Airway epithelial cell (primary cell): ENCODE results near the gene CYP2F1. TPM values are rescaled to one million over a fixed set of nuclear protein-coding genes. Genes with fewer than 3 reads are reported as not detected.

Experiments used
- total RNA-seq: library from RNA; depleted of rRNA; stranded (reverse); fragments of >200 nt; gene quantifications from 2 replicates; pipeline ENCODE4 v1.2.3, GENCODE V29; 2015

CYP2F1 gene
- 0.07 TPM in 1 of 2 replicates, not detected in the other for total RNA-seq

DNA sequence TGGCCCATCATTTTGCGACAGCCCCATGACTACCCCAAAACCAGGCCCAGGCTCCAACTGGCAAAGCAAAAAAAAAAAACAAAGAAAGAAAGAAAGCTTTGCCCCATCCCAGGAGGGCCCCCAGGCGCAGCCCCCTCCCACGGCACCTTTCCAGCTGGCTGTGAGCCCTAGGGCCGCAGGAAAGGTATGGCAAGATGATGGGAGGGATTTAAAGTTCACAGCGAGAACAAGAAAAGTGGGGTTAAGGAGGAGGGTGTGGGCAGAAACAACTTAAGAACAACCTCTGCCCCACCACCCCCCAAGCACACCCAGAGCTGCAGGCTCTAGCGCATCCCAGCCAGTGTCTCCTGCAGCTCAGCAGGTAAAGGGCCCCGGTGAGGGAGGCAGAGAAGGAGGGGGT, at the start of gene CYP2F1:
Gene CYP2F1 (plus strand): TSS at position 301 of the 400 bp plus-strand sequence. CDS start 1,757 bp downstream, outside the sequence.

DNA sequence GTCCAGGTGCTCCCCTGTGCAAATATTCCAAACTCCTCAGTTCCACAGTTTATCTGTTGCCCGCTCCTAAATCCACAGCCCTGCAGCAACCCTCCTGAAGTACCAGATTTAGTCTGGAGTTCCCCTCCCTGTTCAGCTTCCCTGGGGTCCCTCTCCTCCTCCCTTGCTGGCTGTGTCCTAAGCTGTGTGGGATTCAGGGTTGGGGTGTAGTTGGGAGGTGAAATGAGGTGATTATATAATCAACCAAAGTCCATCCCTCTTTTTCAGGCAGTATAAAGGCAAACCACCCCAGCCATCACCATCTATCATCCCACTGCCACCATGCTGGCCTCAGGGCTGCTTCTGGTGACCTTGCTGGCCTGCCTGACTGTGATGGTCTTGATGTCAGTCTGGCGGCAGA, 26.1 kb upstream of the CYP2F1 start, which contains the start of gene CYP2A13:
Gene CYP2A13 (plus strand): TSS at position 301 of the 400 bp plus-strand sequence. CDS start 21 bp downstream, at position 322.

Other genes starting within 250 kb of the CYP2F1 start
- not detected in 2 replicates for gene CYP2A7, start 232.2 kb upstream of the CYP2F1 start, total RNA-seq
- not detected in 2 replicates for gene CYP2B6, start 123.2 kb upstream of the CYP2F1 start, total RNA-seq
- not detected in 2 replicates for gene CYP2A13, start 26.0 kb upstream of the CYP2F1 start, total RNA-seq
- 24.9 and 26.9 TPM in 2 replicates for gene CYP2S1, start 78.8 kb downstream of the CYP2F1 start, total RNA-seq
- 73.9 and 87.1 TPM in 2 replicates for gene AXL, start 104.8 kb downstream of the CYP2F1 start, total RNA-seq
- gene HNRNPUL1, start 149.9 kb downstream of the CYP2F1 start, total RNA-seq, result 117 and 139 TPM in 2 replicates
- 12.1 and 15.2 TPM in 2 replicates for gene CCDC97, start 195.7 kb downstream of the CYP2F1 start, total RNA-seq
- gene TGFB1, start 239.5 kb downstream of the CYP2F1 start, total RNA-seq, result 22.7 and 29.6 TPM in 2 replicates
- 3.0 and 3.4 TPM in 2 replicates for gene B9D2, start 249.7 kb downstream of the CYP2F1 start, total RNA-seq